ENCODE data around the gene EMD.
"Not testable (repeated sequence)": the region's sequence is repeated elsewhere in the genome, so short reads cannot be mapped to it uniquely, and the experiment has no call there.

Gene EMD

GRCh38 chrX:154375156-154375504, 4.0 kb upstream of the EMD start:
- Mint-ChIP-seq H3K27ac (no peak overlapping the region), H3K27me3 (no peaks in the 10 kb centered on the region), H3K9me3 (no peaks in the 10 kb centered on the region), H3K4me1 (peaks cover 15% of the 10 kb centered on the region), H3K4me3 (no peak overlapping the region), H3K36me3 (peaks cover 3% of the 10 kb centered on the region)

DNA sequence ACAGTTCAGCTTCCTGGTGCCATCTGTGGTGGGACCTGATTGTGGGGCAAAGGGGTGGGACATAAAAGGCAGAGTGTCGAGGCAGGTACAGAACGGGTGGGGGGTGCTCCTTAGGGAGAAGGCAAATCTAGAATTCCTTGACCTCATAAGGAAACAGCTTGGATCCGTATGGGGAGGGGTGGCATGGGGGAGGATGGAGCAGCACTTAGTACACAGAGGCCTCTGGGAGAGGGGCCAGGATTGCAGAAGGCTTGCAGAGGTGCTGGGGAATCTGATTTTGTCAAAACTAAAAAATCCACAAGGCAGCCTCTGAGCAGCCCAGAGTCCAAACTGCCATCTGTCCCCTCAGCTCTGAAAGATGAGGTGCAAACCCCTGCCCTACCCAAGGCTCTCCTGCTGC, 2.3 kb upstream of the EMD start:
- H3K27ac Mint-ChIP-seq, result no peak overlapping the region
- H3K9me3 Mint-ChIP-seq, result no peaks in the 10 kb centered on the region
- peaks cover 6% of the 10 kb centered on the region for H3K36me3 Mint-ChIP-seq
- H3K4me3 Mint-ChIP-seq, result peak overlapping the region; percentile 7
- peaks cover 22% of the 10 kb centered on the region for H3K4me1 Mint-ChIP-seq
- H3K27me3 Mint-ChIP-seq, result no peaks in the 10 kb centered on the region

DNA sequence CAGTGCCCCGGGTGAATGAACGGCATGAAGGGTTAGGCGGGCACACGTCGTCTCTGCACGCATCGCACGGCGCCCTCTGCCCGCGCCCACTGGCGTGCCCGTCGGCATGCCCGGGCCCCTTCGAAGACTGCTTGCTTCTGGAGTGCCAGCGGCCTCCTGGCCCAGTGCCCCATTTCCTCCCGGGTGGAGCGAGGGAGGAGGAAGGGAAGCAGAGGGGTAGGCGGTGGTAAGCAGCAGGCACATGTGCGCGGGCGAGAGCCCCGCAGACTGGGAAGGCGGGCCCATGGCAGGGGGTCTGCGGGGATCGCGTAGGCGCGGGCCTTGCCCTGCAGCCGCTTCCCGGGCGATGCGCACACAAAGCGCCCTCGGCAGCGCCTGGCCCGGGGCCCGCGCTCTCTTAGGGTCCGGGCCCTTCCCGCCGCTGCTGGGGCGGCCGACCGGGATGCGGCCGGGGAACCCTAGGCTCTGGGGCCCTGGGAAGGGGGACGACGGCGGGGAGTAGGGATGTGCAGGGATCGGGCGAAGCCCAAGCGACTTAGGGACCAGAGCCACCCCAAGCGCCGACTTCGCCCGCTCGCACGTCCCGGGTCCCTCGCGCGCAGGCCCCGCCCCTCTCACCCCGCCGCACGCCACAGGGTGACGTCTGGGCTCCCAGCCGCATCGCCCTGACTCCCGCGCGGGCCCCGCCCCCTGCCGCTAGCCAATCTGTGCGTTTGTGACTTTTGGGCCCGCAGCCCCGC, 866 bp upstream of the EMD start:
- peak overlapping the region; percentile 74 for H3K4me3 Mint-ChIP-seq
- H3K27ac Mint-ChIP-seq, result peak overlapping the region; percentile 51
- H3K4me1 Mint-ChIP-seq, result peaks cover 15% of the 10 kb centered on the region
- H3K9me3 Mint-ChIP-seq, result no peaks in the 10 kb centered on the region
- H3K36me3 Mint-ChIP-seq, result peaks cover 6% of the 10 kb centered on the region
- no peaks in the 10 kb centered on the region for H3K27me3 Mint-ChIP-seq

- H3K27ac Mint-ChIP-seq, result peak overlapping the region; percentile 77
- H3K36me3 Mint-ChIP-seq, result peaks cover 6% of the 10 kb centered on the region
- H3K4me3 Mint-ChIP-seq, result peak overlapping the region; percentile 93
- H3K27me3 Mint-ChIP-seq, result no peaks in the 10 kb centered on the region
- H3K9me3 Mint-ChIP-seq, result no peaks in the 10 kb centered on the region
- H3K4me1 Mint-ChIP-seq, result peaks cover 12% of the 10 kb centered on the region
Observed at GRCh38 chrX:154379569-154379951, 465 bp downstream of the EMD start.

GRCh38 chrX:154380153-154380552, 1.1 kb downstream of the EMD start:
- no peaks in the 10 kb centered on the region for H3K9me3 Mint-ChIP-seq
- peak overlapping the region; percentile 77 for H3K27ac Mint-ChIP-seq
- peaks cover 12% of the 10 kb centered on the region for H3K4me1 Mint-ChIP-seq
- H3K36me3 Mint-ChIP-seq, result peaks cover 6% of the 10 kb centered on the region
- H3K27me3 Mint-ChIP-seq, result no peaks in the 10 kb centered on the region
- peak overlapping the region; percentile 93 for H3K4me3 Mint-ChIP-seq

DNA sequence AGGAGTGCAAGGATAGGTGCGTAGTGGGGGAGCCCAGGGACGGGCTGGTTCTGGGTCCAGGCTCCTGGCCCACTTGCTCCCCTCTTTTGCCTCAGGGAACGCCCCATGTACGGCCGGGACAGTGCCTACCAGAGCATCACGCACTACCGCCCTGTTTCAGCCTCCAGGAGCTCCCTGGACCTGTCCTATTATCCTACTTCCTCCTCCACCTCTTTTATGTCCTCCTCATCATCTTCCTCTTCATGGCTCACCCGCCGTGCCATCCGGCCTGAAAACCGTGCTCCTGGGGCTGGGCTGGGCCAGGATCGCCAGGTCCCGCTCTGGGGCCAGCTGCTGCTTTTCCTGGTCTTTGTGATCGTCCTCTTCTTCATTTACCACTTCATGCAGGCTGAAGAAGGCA, 1.7 kb downstream of the EMD start:
- Mint-ChIP-seq H3K4me3 (peak overlapping the region; percentile 93), H3K27ac (peak overlapping the region; percentile 81), H3K9me3 (no peaks in the 10 kb centered on the region), H3K4me1 (peaks cover 12% of the 10 kb centered on the region), H3K36me3 (peaks cover 6% of the 10 kb centered on the region), H3K27me3 (no peaks in the 10 kb centered on the region)

DNA sequence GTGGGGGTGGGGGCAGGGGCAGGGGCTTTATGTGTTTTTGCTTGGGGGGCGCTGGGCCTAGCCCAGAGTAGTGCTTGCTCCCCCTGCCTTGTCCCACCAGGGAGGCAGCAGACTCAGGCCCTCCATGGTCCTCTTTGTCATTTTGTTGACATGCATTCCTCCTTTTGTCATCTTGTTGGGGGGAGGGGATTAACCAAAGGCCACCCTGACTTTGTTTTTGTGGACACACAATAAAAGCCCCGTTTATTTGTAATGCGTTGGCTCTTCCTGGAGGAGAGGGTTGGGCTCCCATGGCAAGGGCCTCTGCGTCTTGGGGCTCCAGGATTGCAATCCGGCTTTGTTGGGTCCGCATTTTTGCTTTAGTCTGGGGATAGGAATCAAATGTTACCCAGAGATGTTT, 2.2 kb downstream of the EMD start:
- peaks cover 12% of the 10 kb centered on the region for H3K4me1 Mint-ChIP-seq
- H3K27ac Mint-ChIP-seq, result no peak overlapping the region
- no peaks in the 10 kb centered on the region for H3K9me3 Mint-ChIP-seq
- H3K27me3 Mint-ChIP-seq, result no peaks in the 10 kb centered on the region
- H3K36me3 Mint-ChIP-seq, result peaks cover 6% of the 10 kb centered on the region
- no peak overlapping the region for H3K4me3 Mint-ChIP-seq

- Mint-ChIP-seq H3K36me3 (peaks cover 6% of the 10 kb centered on the region), H3K4me1 (peaks cover 7% of the 10 kb centered on the region), H3K27me3 (no peaks in the 10 kb centered on the region), H3K4me3 (peak overlapping the region; percentile 26), H3K27ac (no peak overlapping the region), H3K9me3 (no peaks in the 10 kb centered on the region)
Observed at GRCh38 chrX:154382483-154383069, 3.5 kb downstream of the EMD start.

GRCh38 chrX:154383359-154384283, 4.5 kb downstream of the EMD start:
- Mint-ChIP-seq H3K27me3 (no peaks in the 10 kb centered on the region), H3K9me3 (no peaks in the 10 kb centered on the region), H3K27ac (peak overlapping the region; percentile 41), H3K4me3 (no peak overlapping the region), H3K4me1 (peaks cover 7% of the 10 kb centered on the region), H3K36me3 (peaks cover 6% of the 10 kb centered on the region)

DNA sequence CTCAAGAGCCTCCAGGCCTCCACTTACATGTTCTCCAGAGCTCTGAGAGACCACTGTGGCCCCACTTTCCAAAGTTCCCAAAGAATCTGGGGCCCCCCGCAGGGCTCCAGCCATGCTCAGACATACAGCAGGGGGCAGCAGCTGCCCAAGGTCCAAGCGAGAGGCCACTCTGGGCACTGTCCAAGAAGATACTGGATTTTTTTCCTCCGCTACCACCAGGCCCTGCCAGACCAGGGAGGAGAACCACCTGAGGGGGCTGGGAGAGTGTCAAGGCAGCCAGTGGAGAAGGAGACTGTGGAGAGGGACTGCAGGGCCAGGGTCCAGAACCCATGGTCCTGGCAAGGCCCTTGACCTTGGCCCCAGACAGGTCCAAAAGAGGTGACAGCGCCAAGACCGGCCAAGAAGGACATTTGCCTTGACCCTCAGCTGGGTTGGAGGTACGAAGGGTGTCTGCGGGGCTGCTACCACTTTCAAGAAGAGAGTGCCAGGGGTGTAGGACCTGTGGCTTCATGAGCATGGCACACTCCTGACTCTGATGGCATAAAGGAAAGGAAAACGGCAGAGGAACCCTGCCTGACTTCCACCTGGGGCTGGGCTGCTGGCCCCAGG, 5.3 kb downstream of the EMD start:
- Mint-ChIP-seq H3K9me3 (no peaks in the 10 kb centered on the region), H3K4me1 (peaks cover 7% of the 10 kb centered on the region), H3K27me3 (no peaks in the 10 kb centered on the region), H3K27ac (no peak overlapping the region), H3K36me3 (peaks cover 6% of the 10 kb centered on the region), H3K4me3 (no peak overlapping the region)

DNA sequence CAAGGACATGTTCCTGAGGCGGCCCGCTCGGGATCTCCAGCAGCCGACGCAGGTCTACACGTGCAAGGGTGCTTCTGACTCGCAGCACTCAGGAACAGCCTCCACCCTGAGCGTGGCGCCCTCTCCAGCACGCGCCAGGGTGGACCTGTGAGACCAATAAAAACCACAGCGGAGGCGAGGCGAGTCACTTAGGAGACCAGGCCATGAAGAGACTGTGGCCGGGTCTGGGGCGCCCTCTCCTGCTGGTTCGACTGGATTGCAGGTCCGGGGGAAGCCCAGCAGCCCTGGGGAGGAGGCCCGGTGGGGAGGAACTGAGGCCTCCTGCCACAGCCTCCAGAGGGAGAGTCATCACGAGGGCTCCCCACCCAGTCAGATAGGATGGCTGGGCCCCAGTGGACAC, 9.0 kb downstream of the EMD start:
- H3K4me1 Mint-ChIP-seq, H3K4me3 Mint-ChIP-seq, H3K36me3 Mint-ChIP-seq, H3K9me3 Mint-ChIP-seq, H3K27ac Mint-ChIP-seq, H3K27me3 Mint-ChIP-seq: not testable (repeated sequence)

GRCh38 chrX:154388649-154389048, 9.6 kb downstream of the EMD start:
- H3K27ac Mint-ChIP-seq, H3K27me3 Mint-ChIP-seq, H3K4me3 Mint-ChIP-seq, H3K9me3 Mint-ChIP-seq, H3K4me1 Mint-ChIP-seq, H3K36me3 Mint-ChIP-seq: not testable (repeated sequence)

DNA sequence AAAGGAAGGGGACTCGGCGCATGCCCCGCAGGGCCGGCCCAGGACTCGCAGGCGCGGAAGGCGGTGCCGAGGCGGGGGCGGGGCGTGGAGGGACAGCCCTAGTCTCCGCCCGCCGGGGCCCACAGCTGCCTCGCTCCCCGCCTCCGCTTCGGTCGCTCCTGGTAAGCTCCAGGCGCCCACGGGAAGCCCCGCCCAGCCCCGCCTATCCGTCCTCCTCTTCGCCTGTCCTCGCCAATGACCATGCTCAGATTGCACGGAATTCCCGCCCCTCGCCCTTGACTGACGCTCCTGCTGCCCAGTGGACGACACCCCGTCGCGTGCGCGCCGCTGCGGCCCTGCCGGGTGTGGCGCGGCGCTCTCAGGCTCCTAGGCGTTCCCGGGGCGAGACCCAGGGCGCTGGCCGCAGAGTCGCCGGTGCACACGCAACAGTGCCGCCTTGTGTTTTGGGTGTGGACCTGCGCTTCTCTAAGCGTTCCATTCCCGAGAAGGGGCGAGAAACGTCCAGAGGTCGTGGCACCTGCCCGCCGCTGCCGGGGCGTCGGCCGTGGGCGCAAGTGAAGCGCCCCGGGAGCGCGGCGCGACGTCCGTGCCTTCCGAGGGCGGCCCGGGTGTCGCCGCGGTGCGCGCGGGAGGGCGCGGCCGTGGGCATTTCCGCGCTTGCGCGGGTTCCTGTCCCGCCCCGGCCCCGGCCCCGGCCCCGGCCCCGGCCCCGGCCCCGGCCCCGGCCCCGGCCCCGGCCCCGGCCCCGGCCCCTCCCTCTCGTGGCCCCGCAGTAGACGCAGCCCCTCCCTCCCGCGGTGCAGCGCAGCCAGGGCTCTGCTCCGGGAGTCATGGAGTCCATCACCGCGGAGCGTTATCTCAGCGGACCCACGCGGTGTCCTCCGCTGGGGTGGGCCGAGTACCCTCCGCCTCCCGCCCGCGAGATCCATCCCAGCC, 11.0 kb downstream of the EMD start:
- H3K36me3 Mint-ChIP-seq, H3K27me3 Mint-ChIP-seq, H3K4me1 Mint-ChIP-seq, H3K4me3 Mint-ChIP-seq, H3K27ac Mint-ChIP-seq, H3K9me3 Mint-ChIP-seq: not testable (repeated sequence)

GRCh38 chrX:154396363-154396762, 17.3 kb downstream of the EMD start:
- H3K36me3 Mint-ChIP-seq, result peaks cover 16% of the 10 kb centered on the region
- H3K9me3 Mint-ChIP-seq, H3K4me3 Mint-ChIP-seq: not testable (repeated sequence)

More at GRCh38 chrX:154396363-154396762, 17.3 kb downstream of the EMD start:
- H3K4me1 Mint-ChIP-seq, H3K27ac Mint-ChIP-seq, H3K27me3 Mint-ChIP-seq: not testable (repeated sequence)
